Peyer's patch (tissue), 4 donors: Measurements from ENCODE around the gene ZFP28.

ENCODE experiments used
- POLR2A ChIP-seq, 2 donors: fragments of 450-650 bp; IDR thresholded peaks; one replicate each; pipeline ENCODE4 v1.5.1; 2017; ENCODE audit warnings: antibody characterized with exemption in 2 of 2, mild to moderate bottlenecking in 2 of 2, moderate library complexity in 2 of 2
- TF ChIP-seq, protein P1 (sequence below), 6 experiments: fragments of 450-650 bp in 4 of 6; fragments of 200-600 bp in 2 of 6; sonication (generic) in 1 of 6; IDR thresholded peaks; one replicate each; pipeline ENCODE4 v1.5.1; 2017 to 2019; ENCODE audit warnings: antibody characterized with exemption in 6 of 6, mild to moderate bottlenecking in 3 of 6, moderate library complexity in 1 of 6

GRCh38 chr19:56573914-56574313, 35.2 kb downstream of the ZFP28 start:
- TF ChIP-seq, protein P1, sequence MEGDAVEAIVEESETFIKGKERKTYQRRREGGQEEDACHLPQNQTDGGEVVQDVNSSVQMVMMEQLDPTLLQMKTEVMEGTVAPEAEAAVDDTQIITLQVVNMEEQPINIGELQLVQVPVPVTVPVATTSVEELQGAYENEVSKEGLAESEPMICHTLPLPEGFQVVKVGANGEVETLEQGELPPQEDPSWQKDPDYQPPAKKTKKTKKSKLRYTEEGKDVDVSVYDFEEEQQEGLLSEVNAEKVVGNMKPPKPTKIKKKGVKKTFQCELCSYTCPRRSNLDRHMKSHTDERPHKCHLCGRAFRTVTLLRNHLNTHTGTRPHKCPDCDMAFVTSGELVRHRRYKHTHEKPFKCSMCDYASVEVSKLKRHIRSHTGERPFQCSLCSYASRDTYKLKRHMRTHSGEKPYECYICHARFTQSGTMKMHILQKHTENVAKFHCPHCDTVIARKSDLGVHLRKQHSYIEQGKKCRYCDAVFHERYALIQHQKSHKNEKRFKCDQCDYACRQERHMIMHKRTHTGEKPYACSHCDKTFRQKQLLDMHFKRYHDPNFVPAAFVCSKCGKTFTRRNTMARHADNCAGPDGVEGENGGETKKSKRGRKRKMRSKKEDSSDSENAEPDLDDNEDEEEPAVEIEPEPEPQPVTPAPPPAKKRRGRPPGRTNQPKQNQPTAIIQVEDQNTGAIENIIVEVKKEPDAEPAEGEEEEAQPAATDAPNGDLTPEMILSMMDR (IDR thresholded peaks at IDR 0.05): no peak
- no peak for TF ChIP-seq POLR2A (IDR thresholded peaks at IDR 0.05)
